GM12892 (cell line): ENCODE data around the gene DHX35.

Experiments used
- POLR2A ChIP-seq: IDR thresholded peaks from 2 replicates; pipeline ENCODE4 v1.6.1; 2011; ENCODE audit warnings: low read depth, low read length, control low read depth
- POLR2AphosphoS5 ChIP-seq: IDR thresholded peaks from 2 replicates; pipeline ENCODE4 v1.6.1; 2011; ENCODE audit warnings: low read depth, low read length, control low read depth
- TAF1 ChIP-seq: IDR thresholded peaks from 2 replicates; pipeline ENCODE4 v1.6.1; 2011; ENCODE audit warnings: low read depth, mild to moderate bottlenecking, control low read depth, low read length, borderline replicate concordance

GRCh38 chr20:38945012-38945411, 17.1 kb upstream of the DHX35 start:
- TF ChIP-seq TAF1: no peak
- TF ChIP-seq POLR2AphosphoS5: no peak
- no peak for TF ChIP-seq POLR2A
